HepG2 (cell line): ENCODE results near the gene ZCCHC24. TPM values are rescaled to one million over a fixed set of nuclear protein-coding genes. Genes with fewer than 3 reads are reported as not detected.

Experiments used
- ATAC-seq: fragments of 200-7000 bp; cut with Tn5 transposase; 3 replicates; pipeline ENCODE4 v1.9.1; 2020; ENCODE audit warnings: mild to moderate bottlenecking, moderate library complexity
- BruUV-seq: library from RNA; stranded (reverse); fragments of 400-500 nt; replicated peaks from 2 replicates; lab custom pipeline; 2021; lab: Mats Ljungman, UMichigan
- CTCF ChIA-PET: fragments of 300-600 bp; formaldehyde crosslinking; extraction: SDS; loops from one replicate; lab custom pipeline; 2021; ENCODE audit warnings: low total read pairs, inconsistent platforms, low intra/inter-chr PET ratio; lab: Yijun Ruan, JAX
- POLR2A ChIA-PET: fragments of 350-600 bp; sonication (Branson Sonifier 250); formaldehyde crosslinking; loops from one replicate; lab custom pipeline; 2020; ENCODE audit warnings: antibody characterized with exemption, inconsistent platforms; lab: Yijun Ruan, JAX
- DNase-seq: peaks from one replicate; pipeline ENCODE4 v3.0.0-alpha.2; 2015; ENCODE audit warnings: low spot score
- FAIRE-seq: peaks from 3 replicates; lab custom pipeline; 2011; peaks lifted over from hg19 to GRCh38; lab: Jason Lieb, UNC
- H2AFZ ChIP-seq: one replicate; pipeline ENCODE4 v1.6.1; 2011; ENCODE audit warnings: low read length, inconsistent platforms
- H3K27ac ChIP-seq: fragments of 300-600 bp; 3 replicates; pipeline ENCODE4 v1.8.0; 2011; ENCODE audit warnings: mixed run types, mild to moderate bottlenecking, mixed read lengths, low read length, inconsistent platforms; ENCODE audit not compliant: insufficient read depth; ENCODE audit errors: extremely low read length
- H3K27me3 ChIP-seq, 2 experiments: fragments of 200-600 bp in 1 of 2; 2 replicates in 1 of 2; 3 replicates in 1 of 2; pipeline versions ENCODE4 v1.6.0 to v1.8.0; 2011; ENCODE audit warnings: low read length in 2 of 2, mild to moderate bottlenecking in 2 of 2, moderate library complexity in 2 of 2, inconsistent platforms in 1 of 2; ENCODE audit not compliant: insufficient read depth in 2 of 2, control insufficient read depth in 1 of 2
- H3K36me3 ChIP-seq, 2 experiments: fragments of 200-600 bp in 1 of 2; replicated peaks in 1 of 2; 2 replicates in 1 of 2; 3 replicates in 1 of 2; pipeline versions ENCODE4 v1.5.1 to v1.8.0; 2011; ENCODE audit warnings: low read length in 2 of 2, inconsistent platforms in 1 of 2; ENCODE audit not compliant: insufficient read depth in 2 of 2, control insufficient read depth in 1 of 2
- H3K4me1 ChIP-seq: 2 replicates; pipeline ENCODE4 v1.5.1; 2012; ENCODE audit warnings: low read length, inconsistent platforms; ENCODE audit not compliant: insufficient read depth
- H3K4me2 ChIP-seq: 2 replicates; pipeline ENCODE4 v1.6.0; 2011; ENCODE audit warnings: low read depth, low read length, inconsistent platforms
- H3K4me3 ChIP-seq, 3 experiments: fragments of 200-600 bp in 1 of 3; sonication (generic), shearing (Covaris generic) in 1 of 3; replicated peaks in 1 of 3; 2 replicates each; pipeline ENCODE4 v1.5.1; 2011 to 2016; ENCODE audit warnings: low read length in 3 of 3, inconsistent platforms in 2 of 3, low read depth in 2 of 3, mild to moderate bottlenecking in 2 of 3, control low read depth in 1 of 3, mixed read lengths in 1 of 3; ENCODE audit not compliant: insufficient read depth in 1 of 3
- H3K79me2 ChIP-seq: one replicate; pipeline ENCODE4 v1.6.1; 2011; ENCODE audit warnings: low read length, inconsistent platforms; ENCODE audit not compliant: insufficient read depth
- H3K9ac ChIP-seq: 2 replicates; pipeline ENCODE4 v1.6.0; 2011; ENCODE audit warnings: mild to moderate bottlenecking, low read depth, low read length, inconsistent platforms; ENCODE audit not compliant: insufficient read depth
- H3K9me3 ChIP-seq: 2 replicates; pipeline ENCODE4 v1.5.1; 2012; ENCODE audit warnings: mild to moderate bottlenecking, low read length
- H4K20me1 ChIP-seq: 2 replicates; pipeline ENCODE4 v1.6.0; 2011; ENCODE audit warnings: inconsistent platforms, mild to moderate bottlenecking, low read length, moderate library complexity; ENCODE audit not compliant: insufficient read depth
- ARNT2 ChIP-seq: sonication (generic); formaldehyde crosslinking; IDR thresholded peaks from 2 replicates; pipeline ENCODE4 v1.8.0; 2022; ENCODE audit warnings: mild to moderate bottlenecking, low read depth, missing genetic modification reagents, moderate library complexity
- BORCS8-MEF2B ChIP-seq: sonication (generic); formaldehyde crosslinking; IDR thresholded peaks from 2 replicates; pipeline ENCODE4 v1.8.0; 2022; ENCODE audit warnings: mild to moderate bottlenecking, missing genetic modification reagents
- HES4 ChIP-seq: sonication (generic); formaldehyde crosslinking; IDR thresholded peaks from 2 replicates; pipeline ENCODE4 v1.9.0; 2021; ENCODE audit warnings: mild to moderate bottlenecking, missing genetic modification reagents, borderline replicate concordance
- JUND ChIP-seq: sonication (generic); formaldehyde crosslinking; IDR thresholded peaks from 2 replicates; pipeline ENCODE4 v1.8.0; 2022; ENCODE audit warnings: mild to moderate bottlenecking, missing genetic modification reagents
- MBNL3 ChIP-seq: fragments of 250-450 bp; sonication (Bioruptor Pico); conservative IDR thresholded peaks from 2 replicates; pipeline ENCODE4 v1.8.0; 2022; ENCODE audit warnings: mild to moderate bottlenecking, inconsistent platforms
- MLLT10 ChIP-seq: sonication (generic); formaldehyde crosslinking; IDR thresholded peaks from 2 replicates; pipeline ENCODE4 v1.4.0; 2020; ENCODE audit warnings: missing genetic modification reagents
- MXD1 ChIP-seq: sonication (generic); formaldehyde crosslinking; IDR thresholded peaks from 2 replicates; pipeline ENCODE4 v1.4.0; 2020; ENCODE audit warnings: mild to moderate bottlenecking, missing genetic modification reagents
- NFKB2 ChIP-seq: sonication (generic); formaldehyde crosslinking; IDR thresholded peaks from 2 replicates; pipeline ENCODE4 v1.4.0; 2020; ENCODE audit warnings: missing genetic modification reagents, borderline replicate concordance
- NR2F1 ChIP-seq, 2 experiments: fragments of 450-650 bp in 1 of 2; formaldehyde crosslinking in 1 of 2; IDR thresholded peaks; 2 replicates each; pipeline versions ENCODE4 v1.5.0 to v1.6.1; 2016 to 2020; ENCODE audit warnings: mild to moderate bottlenecking in 1 of 2, missing compliant biosample characterization in 1 of 2, missing genetic modification reagents in 1 of 2, moderate library complexity in 1 of 2
- SIN3B ChIP-seq: fragments of 150-350 bp; IDR thresholded peaks from 2 replicates; pipeline ENCODE4 v1.6.1; 2014; ENCODE audit warnings: low read length
- ZNF430 ChIP-seq: sonication (generic); formaldehyde crosslinking; IDR thresholded peaks from 2 replicates; pipeline ENCODE4 v1.9.0; 2021; ENCODE audit warnings: mild to moderate bottlenecking, missing genetic modification reagents
- ZNF790 ChIP-seq: sonication (generic); formaldehyde crosslinking; IDR thresholded peaks from 2 replicates; pipeline ENCODE4 v1.8.0; 2022; ENCODE audit warnings: missing genetic modification reagents, mild to moderate bottlenecking, borderline replicate concordance
- ZSCAN30 ChIP-seq: sonication (generic); formaldehyde crosslinking; IDR thresholded peaks from 2 replicates; pipeline ENCODE4 v1.5.0; 2020; ENCODE audit warnings: mild to moderate bottlenecking, missing genetic modification reagents
- WGBS: methylation state at CpG from one replicate; pipeline ENCODE4 v1.1.6; 2017; ENCODE audit warnings: low lambda C conversion rate; 5-methylcytosine and 5-hydroxymethylcytosine counted together
- in situ Hi-C: cut with HindIII; loops from 2 replicates; pipeline ENCODE4 v1.10.0; 2017; ENCODE audit warnings: low pct_unique_long_range_greater_than_20kb; ENCODE audit not compliant: extremely low pct_ligation_motif_present
- intact Hi-C: fragments of 100-400 bp; cut with micrococcal nuclease; formaldehyde crosslinking; loops from one replicate; pipeline ENCODE4 v1.10.0; 2022; ENCODE audit not compliant: unreplicated experiment
- polyA plus RNA-seq, 8 experiments: library from polyadenylated mRNA; depleted of rRNA in 3 of 8; stranded (reverse) in 7 of 8; unstranded in 1 of 8; fragments of >200 nt; fragmentation: Illumina TruSeq in 4 of 8; extraction: Trizol in 4 of 8; gene quantifications; 2 replicates each; pipeline versions ENCODE4 v1.2.1 to v1.2.3, GENCODE V29; 2011 to 2016; ENCODE audit warnings: low read depth in 4 of 8, missing spikeins in 1 of 8, mixed read lengths in 1 of 8; ENCODE audit not compliant: insufficient read depth in 1 of 8
- total RNA-seq, 5 experiments: library from RNA; depleted of rRNA; stranded (reverse); fragments of >200 nt; fragmentation: Illumina TruSeq; extraction: Trizol; gene quantifications; 2 replicates each; pipeline ENCODE4 v1.2.3, GENCODE V29; 2016; ENCODE audit warnings: low read depth in 1 of 5

Gene ZCCHC24
- total and polyA plus RNA-seq, 2 of the 13 experiments (the other 11 are each of a cell fraction or from before 2014, with no cell fraction given): 3.1 to 7.9 TPM

- intact Hi-C loops (loop anchor here (5.0 kb wide), 1 partner anchor 38 kb away; no protein-coding TSS in a partner anchor), in situ Hi-C loops (no loop called here)
- no TSS peak for BruUV-seq
- Histone ChIP-seq H3K27ac (no peak overlapping the region), H3K4me2 (no peak overlapping the region), H4K20me1 (no peaks in the 10 kb centered on the region), H3K9ac (no peak overlapping the region), H3K4me3 (no peak overlapping the region), H3K4me1 (peaks cover 39% of the 10 kb centered on the region), H3K27me3 (no peaks in the 10 kb centered on the region), H3K36me3 (peaks cover 0 to 2% of the 10 kb centered on the region in 2 experiments; a peak in 2 of 5 replicates), H3K9me3 (no peaks in the 10 kb centered on the region), H3K79me2 (no peaks in the 10 kb centered on the region), H2AFZ (no peak overlapping the region)
- FAIRE-seq (no peak), DNase-seq (no peak), ATAC-seq (no peak)
- 97% methylated on average over 3 of the region's 4 CpGs for WGBS
- no peak for TF ChIP-seq HES4 (CRISPR knock-in tag)
- no peak for TF ChIP-seq JUND (CRISPR knock-in tag)
- no peak for TF ChIP-seq ZNF430 (CRISPR knock-in tag)
- no peak for TF ChIP-seq BORCS8-MEF2B (CRISPR knock-in tag)
- TF ChIP-seq MLLT10 (CRISPR knock-in tag): no peak
- ChIA-PET CTCF (no interaction called here), POLR2A (no interaction called here)
Observed at GRCh38 chr10:79429751-79430150, 15.7 kb downstream of the ZCCHC24 start.

- Histone ChIP-seq H4K20me1 (no peaks in the 10 kb centered on the region), H3K27me3 (no peaks in the 10 kb centered on the region), H3K4me3 (no peak overlapping the region), H3K4me1 (peaks cover 52% of the 10 kb centered on the region), H3K9ac (no peak overlapping the region), H2AFZ (no peak overlapping the region), H3K36me3 (peaks cover 0 to 3% of the 10 kb centered on the region in 2 experiments; a peak in 2 of 5 replicates), H3K4me2 (no peak overlapping the region), H3K9me3 (no peaks in the 10 kb centered on the region), H3K79me2 (no peaks in the 10 kb centered on the region), H3K27ac (no peak overlapping the region)
- in situ Hi-C loops (no loop called here), intact Hi-C loops (no loop called here)
- no peak for TF ChIP-seq SIN3B
- no peak for TF ChIP-seq MXD1 (CRISPR knock-in tag)
- no peak for TF ChIP-seq NFKB2 (CRISPR knock-in tag)
- no peak for TF ChIP-seq NR2F1 (CRISPR knock-in tag; IDR thresholded peaks at IDR 0.05)
- no peak for TF ChIP-seq ZSCAN30
- no peak for TF ChIP-seq MBNL3
- no peak for TF ChIP-seq ZNF790 (CRISPR knock-in tag)
- TF ChIP-seq ARNT2 (CRISPR knock-in tag): no peak
- WGBS: 93% methylated on average over 3 of the region's 3 CpGs
- DNase-seq (no peak), ATAC-seq (no peak), FAIRE-seq (no peak)
- no TSS peak for BruUV-seq
- CTCF ChIA-PET: no interaction called here
- POLR2A ChIA-PET: no interaction called here
Observed at GRCh38 chr10:79427965-79428364, 17.5 kb downstream of the ZCCHC24 start.
